ENCODE data around the gene TMEM87B. TPM values are rescaled to one million over a fixed set of nuclear protein-coding genes. Genes with fewer than 3 reads are reported as not detected.

The TMEM87B gene
- total RNA-seq, 1 experiment from 2014 or later = 10.6 TPM

DNA sequence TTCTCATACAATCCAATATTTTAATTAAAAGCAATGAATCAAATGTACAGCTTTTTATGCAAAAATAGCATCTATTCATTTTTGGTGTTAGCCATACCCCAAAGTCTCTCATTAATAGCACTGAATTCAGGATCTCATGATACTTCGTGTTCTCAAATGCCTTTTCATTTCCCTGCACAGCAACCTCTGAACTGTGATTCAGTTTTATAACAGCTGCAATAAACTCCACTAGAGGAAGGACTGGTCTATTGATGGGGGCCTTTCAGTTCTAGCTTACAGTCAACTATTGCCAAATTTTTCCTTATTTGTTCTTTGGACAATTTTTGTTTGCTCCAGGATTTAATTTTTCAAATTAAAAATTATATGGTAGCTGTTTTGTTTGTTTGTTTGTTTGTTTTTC, 4.8 kb upstream of the TMEM87B start:
- Mint-ChIP-seq H3K27me3 (ENCODE audit: low read depth) (peaks cover 21% of the 10 kb centered on the region), H3K36me3 (peaks cover 4% of the 10 kb centered on the region), H3K4me3 (no peak overlapping the region), H3K4me1 (peaks cover 20% of the 10 kb centered on the region), H3K27ac (no peak overlapping the region), H3K9me3 (peaks cover 20% of the 10 kb centered on the region)
- ATAC-seq (no peak), DNase-seq (ENCODE audit: low spot score) (no peak)
- CTCF ChIA-PET = no interaction called here
- TF ChIP-seq MYBL2 (CRISPR knock-in tag; IDR thresholded peaks at IDR 0.05) (no peak), RELA (CRISPR knock-in tag; IDR thresholded peaks at IDR 0.05; ENCODE audit: borderline replicate concordance) (no peak), JAZF1 (CRISPR knock-in tag; IDR thresholded peaks at IDR 0.05) (no peak), NR2C2 (CRISPR knock-in tag; IDR thresholded peaks at IDR 0.05) (no peak), TCF7 (CRISPR knock-in tag; IDR thresholded peaks at IDR 0.05; ENCODE audit: low read depth) (no peak), TEAD1 (CRISPR knock-in tag; IDR thresholded peaks at IDR 0.05) (no peak), FOXP1 (CRISPR knock-in tag; IDR thresholded peaks at IDR 0.05; ENCODE audit: borderline replicate concordance) (no peak), NFYB (CRISPR knock-in tag; conservative IDR thresholded peaks at IDR 0.05; ENCODE audit: low read depth) (no peak), ZNF263 (CRISPR knock-in tag; IDR thresholded peaks at IDR 0.05; ENCODE audit: low read depth) (no peak), TEAD4 (CRISPR knock-in tag; IDR thresholded peaks at IDR 0.05) (no peak), SMAD3 (CRISPR knock-in tag; IDR thresholded peaks at IDR 0.05; ENCODE audit: borderline replicate concordance) (no peak), GABPB1 (CRISPR knock-in tag; IDR thresholded peaks at IDR 0.05) (no peak)
- TF ChIP-seq, protein P1, sequence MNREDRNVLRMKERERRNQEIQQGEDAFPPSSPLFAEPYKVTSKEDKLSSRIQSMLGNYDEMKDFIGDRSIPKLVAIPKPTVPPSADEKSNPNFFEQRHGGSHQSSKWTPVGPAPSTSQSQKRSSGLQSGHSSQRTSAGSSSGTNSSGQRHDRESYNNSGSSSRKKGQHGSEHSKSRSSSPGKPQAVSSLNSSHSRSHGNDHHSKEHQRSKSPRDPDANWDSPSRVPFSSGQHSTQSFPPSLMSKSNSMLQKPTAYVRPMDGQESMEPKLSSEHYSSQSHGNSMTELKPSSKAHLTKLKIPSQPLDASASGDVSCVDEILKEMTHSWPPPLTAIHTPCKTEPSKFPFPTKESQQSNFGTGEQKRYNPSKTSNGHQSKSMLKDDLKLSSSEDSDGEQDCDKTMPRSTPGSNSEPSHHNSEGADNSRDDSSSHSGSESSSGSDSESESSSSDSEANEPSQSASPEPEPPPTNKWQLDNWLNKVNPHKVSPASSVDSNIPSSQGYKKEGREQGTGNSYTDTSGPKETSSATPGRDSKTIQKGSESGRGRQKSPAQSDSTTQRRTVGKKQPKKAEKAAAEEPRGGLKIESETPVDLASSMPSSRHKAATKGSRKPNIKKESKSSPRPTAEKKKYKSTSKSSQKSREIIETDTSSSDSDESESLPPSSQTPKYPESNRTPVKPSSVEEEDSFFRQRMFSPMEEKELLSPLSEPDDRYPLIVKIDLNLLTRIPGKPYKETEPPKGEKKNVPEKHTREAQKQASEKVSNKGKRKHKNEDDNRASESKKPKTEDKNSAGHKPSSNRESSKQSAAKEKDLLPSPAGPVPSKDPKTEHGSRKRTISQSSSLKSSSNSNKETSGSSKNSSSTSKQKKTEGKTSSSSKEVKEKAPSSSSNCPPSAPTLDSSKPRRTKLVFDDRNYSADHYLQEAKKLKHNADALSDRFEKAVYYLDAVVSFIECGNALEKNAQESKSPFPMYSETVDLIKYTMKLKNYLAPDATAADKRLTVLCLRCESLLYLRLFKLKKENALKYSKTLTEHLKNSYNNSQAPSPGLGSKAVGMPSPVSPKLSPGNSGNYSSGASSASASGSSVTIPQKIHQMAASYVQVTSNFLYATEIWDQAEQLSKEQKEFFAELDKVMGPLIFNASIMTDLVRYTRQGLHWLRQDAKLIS (CRISPR knock-in tag; IDR thresholded peaks at IDR 0.05; ENCODE audit: borderline replicate concordance) = no peak
- TF ChIP-seq, protein P2, sequence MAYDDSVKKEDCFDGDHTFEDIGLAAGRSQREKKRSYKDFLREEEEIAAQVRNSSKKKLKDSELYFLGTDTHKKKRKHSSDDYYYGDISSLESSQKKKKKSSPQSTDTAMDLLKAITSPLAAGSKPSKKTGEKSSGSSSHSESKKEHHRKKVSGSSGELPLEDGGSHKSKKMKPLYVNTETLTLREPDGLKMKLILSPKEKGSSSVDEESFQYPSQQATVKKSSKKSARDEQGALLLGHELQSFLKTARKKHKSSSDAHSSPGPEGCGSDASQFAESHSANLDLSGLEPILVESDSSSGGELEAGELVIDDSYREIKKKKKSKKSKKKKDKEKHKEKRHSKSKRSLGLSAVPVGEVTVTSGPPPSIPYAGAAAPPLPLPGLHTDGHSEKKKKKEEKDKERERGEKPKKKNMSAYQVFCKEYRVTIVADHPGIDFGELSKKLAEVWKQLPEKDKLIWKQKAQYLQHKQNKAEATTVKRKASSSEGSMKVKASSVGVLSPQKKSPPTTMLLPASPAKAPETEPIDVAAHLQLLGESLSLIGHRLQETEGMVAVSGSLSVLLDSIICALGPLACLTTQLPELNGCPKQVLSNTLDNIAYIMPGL (CRISPR knock-in tag; IDR thresholded peaks at IDR 0.05) = no peak
- TF ChIP-seq, protein P3, sequence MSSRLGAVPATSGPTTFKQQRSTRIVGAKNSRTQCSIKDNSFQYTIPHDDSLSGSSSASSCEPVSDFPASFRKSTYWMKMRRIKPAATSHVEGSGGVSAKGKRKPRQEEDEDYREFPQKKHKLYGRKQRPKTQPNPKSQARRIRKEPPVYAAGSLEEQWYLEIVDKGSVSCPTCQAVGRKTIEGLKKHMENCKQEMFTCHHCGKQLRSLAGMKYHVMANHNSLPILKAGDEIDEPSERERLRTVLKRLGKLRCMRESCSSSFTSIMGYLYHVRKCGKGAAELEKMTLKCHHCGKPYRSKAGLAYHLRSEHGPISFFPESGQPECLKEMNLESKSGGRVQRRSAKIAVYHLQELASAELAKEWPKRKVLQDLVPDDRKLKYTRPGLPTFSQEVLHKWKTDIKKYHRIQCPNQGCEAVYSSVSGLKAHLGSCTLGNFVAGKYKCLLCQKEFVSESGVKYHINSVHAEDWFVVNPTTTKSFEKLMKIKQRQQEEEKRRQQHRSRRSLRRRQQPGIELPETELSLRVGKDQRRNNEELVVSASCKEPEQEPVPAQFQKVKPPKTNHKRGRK (CRISPR knock-in tag; IDR thresholded peaks at IDR 0.05; ENCODE audit: borderline replicate concordance) = no peak
- TF ChIP-seq, protein P4, sequence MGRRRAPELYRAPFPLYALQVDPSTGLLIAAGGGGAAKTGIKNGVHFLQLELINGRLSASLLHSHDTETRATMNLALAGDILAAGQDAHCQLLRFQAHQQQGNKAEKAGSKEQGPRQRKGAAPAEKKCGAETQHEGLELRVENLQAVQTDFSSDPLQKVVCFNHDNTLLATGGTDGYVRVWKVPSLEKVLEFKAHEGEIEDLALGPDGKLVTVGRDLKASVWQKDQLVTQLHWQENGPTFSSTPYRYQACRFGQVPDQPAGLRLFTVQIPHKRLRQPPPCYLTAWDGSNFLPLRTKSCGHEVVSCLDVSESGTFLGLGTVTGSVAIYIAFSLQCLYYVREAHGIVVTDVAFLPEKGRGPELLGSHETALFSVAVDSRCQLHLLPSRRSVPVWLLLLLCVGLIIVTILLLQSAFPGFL (CRISPR knock-in tag; IDR thresholded peaks at IDR 0.05; ENCODE audit: borderline replicate concordance) = no peak
- TF ChIP-seq, protein P5, sequence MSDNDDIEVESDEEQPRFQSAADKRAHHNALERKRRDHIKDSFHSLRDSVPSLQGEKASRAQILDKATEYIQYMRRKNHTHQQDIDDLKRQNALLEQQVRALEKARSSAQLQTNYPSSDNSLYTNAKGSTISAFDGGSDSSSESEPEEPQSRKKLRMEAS (CRISPR knock-in tag; IDR thresholded peaks at IDR 0.05) = no peak
- TF ChIP-seq, protein P6, sequence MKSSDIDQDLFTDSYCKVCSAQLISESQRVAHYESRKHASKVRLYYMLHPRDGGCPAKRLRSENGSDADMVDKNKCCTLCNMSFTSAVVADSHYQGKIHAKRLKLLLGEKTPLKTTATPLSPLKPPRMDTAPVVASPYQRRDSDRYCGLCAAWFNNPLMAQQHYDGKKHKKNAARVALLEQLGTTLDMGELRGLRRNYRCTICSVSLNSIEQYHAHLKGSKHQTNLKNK (CRISPR knock-in tag; IDR thresholded peaks at IDR 0.05) = no peak
- TF ChIP-seq, protein P7, sequence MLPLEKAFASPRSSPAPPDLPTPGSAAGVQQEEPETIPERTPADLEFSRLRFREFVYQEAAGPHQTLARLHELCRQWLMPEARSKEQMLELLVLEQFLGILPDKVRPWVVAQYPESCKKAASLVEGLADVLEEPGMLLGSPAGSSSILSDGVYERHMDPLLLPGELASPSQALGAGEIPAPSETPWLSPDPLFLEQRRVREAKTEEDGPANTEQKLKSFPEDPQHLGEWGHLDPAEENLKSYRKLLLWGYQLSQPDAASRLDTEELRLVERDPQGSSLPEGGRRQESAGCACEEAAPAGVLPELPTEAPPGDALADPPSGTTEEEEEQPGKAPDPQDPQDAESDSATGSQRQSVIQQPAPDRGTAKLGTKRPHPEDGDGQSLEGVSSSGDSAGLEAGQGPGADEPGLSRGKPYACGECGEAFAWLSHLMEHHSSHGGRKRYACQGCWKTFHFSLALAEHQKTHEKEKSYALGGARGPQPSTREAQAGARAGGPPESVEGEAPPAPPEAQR (CRISPR knock-in tag; IDR thresholded peaks at IDR 0.05) = no peak
- TF ChIP-seq, protein P8, sequence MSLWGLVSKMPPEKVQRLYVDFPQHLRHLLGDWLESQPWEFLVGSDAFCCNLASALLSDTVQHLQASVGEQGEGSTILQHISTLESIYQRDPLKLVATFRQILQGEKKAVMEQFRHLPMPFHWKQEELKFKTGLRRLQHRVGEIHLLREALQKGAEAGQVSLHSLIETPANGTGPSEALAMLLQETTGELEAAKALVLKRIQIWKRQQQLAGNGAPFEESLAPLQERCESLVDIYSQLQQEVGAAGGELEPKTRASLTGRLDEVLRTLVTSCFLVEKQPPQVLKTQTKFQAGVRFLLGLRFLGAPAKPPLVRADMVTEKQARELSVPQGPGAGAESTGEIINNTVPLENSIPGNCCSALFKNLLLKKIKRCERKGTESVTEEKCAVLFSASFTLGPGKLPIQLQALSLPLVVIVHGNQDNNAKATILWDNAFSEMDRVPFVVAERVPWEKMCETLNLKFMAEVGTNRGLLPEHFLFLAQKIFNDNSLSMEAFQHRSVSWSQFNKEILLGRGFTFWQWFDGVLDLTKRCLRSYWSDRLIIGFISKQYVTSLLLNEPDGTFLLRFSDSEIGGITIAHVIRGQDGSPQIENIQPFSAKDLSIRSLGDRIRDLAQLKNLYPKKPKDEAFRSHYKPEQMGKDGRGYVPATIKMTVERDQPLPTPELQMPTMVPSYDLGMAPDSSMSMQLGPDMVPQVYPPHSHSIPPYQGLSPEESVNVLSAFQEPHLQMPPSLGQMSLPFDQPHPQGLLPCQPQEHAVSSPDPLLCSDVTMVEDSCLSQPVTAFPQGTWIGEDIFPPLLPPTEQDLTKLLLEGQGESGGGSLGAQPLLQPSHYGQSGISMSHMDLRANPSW (CRISPR knock-in tag; conservative IDR thresholded peaks at IDR 0.05; ENCODE audit: low read depth) = no peak
- POLR2A ChIA-PET = no interaction called here
